EL (cell line): ENCODE measurements around the gene SOCS3.

Experiments
- DNase-seq: peaks from one replicate; pipeline ENCODE4 v3.0.0-alpha.2; 2016

SOCS3 gene

GRCh38 chr17:78390241-78391050, 30.6 kb upstream of the SOCS3 start:
- DNase-seq = peak; percentile 99

GRCh38 chr17:78387977-78388941, 28.4 kb upstream of the SOCS3 start:
- no peak for DNase-seq

GRCh38 chr17:78384479-78385175, 24.8 kb upstream of the SOCS3 start:
- no peak for DNase-seq

GRCh38 chr17:78383725-78384471, 24.0 kb upstream of the SOCS3 start:
- peak; percentile 98 for DNase-seq

GRCh38 chr17:78381601-78382232, 21.8 kb upstream of the SOCS3 start:
- no peak for DNase-seq

GRCh38 chr17:78380370-78380769, 20.5 kb upstream of the SOCS3 start:
- no peak for DNase-seq

- peak; percentile 78 for DNase-seq
Observed at GRCh38 chr17:78379131-78379491, 19.2 kb upstream of the SOCS3 start.

GRCh38 chr17:78378225-78379130, 18.6 kb upstream of the SOCS3 start, which contains the start of gene PGS1:
PGS1 (plus strand) TSS chr17:78378649; CDS start chr17:78378666, 17 bp downstream.
- peak; percentile 75 for DNase-seq

- DNase-seq = no peak
Observed at GRCh38 chr17:78377858-78378224, 18.0 kb upstream of the SOCS3 start.

GRCh38 chr17:78376161-78376560, 16.3 kb upstream of the SOCS3 start:
- DNase-seq = no peak

GRCh38 chr17:78375401-78376151, 15.7 kb upstream of the SOCS3 start:
- DNase-seq = peak; percentile 90

GRCh38 chr17:78374631-78375274, 14.9 kb upstream of the SOCS3 start:
- peak; percentile 82 for DNase-seq

- no peak for DNase-seq
Observed at GRCh38 chr17:78374189-78374588, 14.3 kb upstream of the SOCS3 start.

GRCh38 chr17:78372841-78373240, 13.0 kb upstream of the SOCS3 start:
- DNase-seq = no peak

GRCh38 chr17:78371056-78371455, 11.2 kb upstream of the SOCS3 start:
- no peak for DNase-seq

GRCh38 chr17:78369791-78370381, 10.0 kb upstream of the SOCS3 start:
- no peak for DNase-seq

- no peak for DNase-seq
Observed at GRCh38 chr17:78368854-78369495, 9.1 kb upstream of the SOCS3 start.

- no peak for DNase-seq
Observed at GRCh38 chr17:78368348-78368747, 8.5 kb upstream of the SOCS3 start.

GRCh38 chr17:78367193-78367592, 7.3 kb upstream of the SOCS3 start:
- no peak for DNase-seq
